ENCODE measurements around the gene FRS2. TPM values are rescaled to one million over a fixed set of nuclear protein-coding genes. Genes with fewer than 3 reads are reported as not detected.

FRS2 gene
- 10 to 100 TPM; 16.7 to 48.6 (median 25.3) TPM for total RNA-seq

GRCh38 chr12:69470189-69471075, at the start of gene FRS2:
FRS2 (plus strand) TSS chr12:69470388; CDS start chr12:69569031, 98,643 bp downstream.
- WGBS, 2 donors (ENCODE audit: low coverage in 1 of 2) = 0% methylated on average over 3 to 48 of the region's 68 CpGs
- in situ Hi-C loops (cut with MboI; ENCODE audit: low pct_ligation_motif_present in 1 of 4, low pct_unique_long_range_greater_than_20kb in 1 of 4, low sequenced_read_pairs in 3 of 4) = no loop called here

GRCh38 chr12:69421548-69421947, 48.6 kb upstream of the FRS2 start:
- Histone ChIP-seq H3K4me3 (no peak overlapping the region), H3K27me3 (no peaks in the 10 kb centered on the region), H3K27ac (no peak overlapping the region), H3K4me1 (no peaks in the 10 kb centered on the region), H3K36me3 (no peaks in the 10 kb centered on the region), H3K9me3 (no peaks in the 10 kb centered on the region)
- no peak for DNase-seq
- intact Hi-C loops (cut with DNase I; ENCODE audit: low total_unique reads) = no loop called here
- TF ChIP-seq POLR2A (IDR thresholded peaks at IDR 0.05) (no peak), EP300 (IDR thresholded peaks at IDR 0.05; ENCODE audit: low read depth) (no peak), POLR2AphosphoS5 (IDR thresholded peaks at IDR 0.05) (no peak), CTCF (IDR thresholded peaks at IDR 0.05) (no peak)
- WGBS, 2 donors (ENCODE audit: low coverage in 1 of 2) = 91 to 100% methylated on average over 1 to 3 of the region's 3 CpGs
- in situ Hi-C loops (cut with MboI; ENCODE audit: low pct_ligation_motif_present in 1 of 4, low pct_unique_long_range_greater_than_20kb in 1 of 4, low sequenced_read_pairs in 3 of 4) = no loop called here

More at GRCh38 chr12:69470189-69471075, at the start of gene FRS2:
- Histone ChIP-seq H3K9me3 (no peaks in the 10 kb centered on the region), H3K4me1 (peaks cover 16 to 48% (median 27%) of the 10 kb centered on the region in 4 donors), H3K27me3 (no peaks in the 10 kb centered on the region), H3K4me3 (peak within 1 kb of the TSS; percentile 95 to 99 (median 96)), H3K27ac (peak within 1 kb of the TSS; percentile 92 to 96 (median 93)), H3K36me3 (no peaks in the 10 kb centered on the region)
- peak; percentile 93 for DNase-seq
- TF ChIP-seq POLR2AphosphoS5 (IDR thresholded peaks at IDR 0.05) (peak; percentile 88 to 92 (median 91)), EP300 (IDR thresholded peaks at IDR 0.05; ENCODE audit: low read depth) (no peak), CTCF (IDR thresholded peaks at IDR 0.05) (peak in 1 of 5 experiments; percentile 17), POLR2A (IDR thresholded peaks at IDR 0.05) (peak; percentile 85)
- intact Hi-C loops (cut with DNase I; ENCODE audit: low total_unique reads) = no loop called here

- DNase-seq = no peak
- no peak for TF ChIP-seq EP300 (IDR thresholded peaks at IDR 0.05; ENCODE audit: low read depth)
- H3K9me3 ChIP-seq = no peaks in the 10 kb centered on the region
- H3K27ac ChIP-seq = no peak overlapping the region
- H3K4me3 ChIP-seq = no peak overlapping the region
- 74 to 87% methylated on average over 5 of the region's 5 CpGs for WGBS, 2 donors (ENCODE audit: low coverage in 1 of 2)
- H3K4me1 ChIP-seq = no peaks in the 10 kb centered on the region
- in situ Hi-C loops (cut with MboI; ENCODE audit: low pct_ligation_motif_present in 1 of 4, low pct_unique_long_range_greater_than_20kb in 1 of 4, low sequenced_read_pairs in 3 of 4) = no loop called here
- H3K27me3 ChIP-seq = no peaks in the 10 kb centered on the region
- intact Hi-C loops (cut with DNase I; ENCODE audit: low total_unique reads) = no loop called here
- H3K36me3 ChIP-seq = no peaks in the 10 kb centered on the region
Observed at GRCh38 chr12:69423037-69423905, 46.9 kb upstream of the FRS2 start.

GRCh38 chr12:69425417-69425816, 44.8 kb upstream of the FRS2 start:
- intact Hi-C loops (cut with DNase I; ENCODE audit: low total_unique reads) (no loop called here), in situ Hi-C loops (cut with MboI; ENCODE audit: low pct_ligation_motif_present in 1 of 4, low pct_unique_long_range_greater_than_20kb in 1 of 4, low sequenced_read_pairs in 3 of 4) (no loop called here)
- H3K9me3 ChIP-seq = no peaks in the 10 kb centered on the region
- H3K27me3 ChIP-seq = no peaks in the 10 kb centered on the region
- no peaks in the 10 kb centered on the region for H3K4me1 ChIP-seq
- H3K36me3 ChIP-seq = no peaks in the 10 kb centered on the region
- 97 to 100% methylated on average over 1 to 3 of the region's 3 CpGs for WGBS, 2 donors (ENCODE audit: low coverage in 1 of 2)
- no peak overlapping the region for H3K4me3 ChIP-seq
- TF ChIP-seq CTCF (IDR thresholded peaks at IDR 0.05) (no peak), EP300 (IDR thresholded peaks at IDR 0.05; ENCODE audit: low read depth) (no peak), POLR2AphosphoS5 (IDR thresholded peaks at IDR 0.05) (no peak), POLR2A (IDR thresholded peaks at IDR 0.05) (no peak)
- no peak for DNase-seq
- H3K27ac ChIP-seq = no peak overlapping the region
